HL-60 (cell line): Measurements from ENCODE around the gene IGSF10.
"Not testable (repeated sequence)": the region's sequence is repeated elsewhere in the genome, so short reads cannot be mapped to it uniquely, and the experiment has no call there.

ENCODE experiments used
- DNase-seq, 2 experiments: peaks; one replicate each; pipeline ENCODE4 v3.0.0-alpha.2; 2010 to 2020; ENCODE audit warnings: low read depth in 1 of 2, low spot score in 1 of 2
- H3K27ac ChIP-seq: fragments of 250-450 bp; sonication (Bioruptor Pico); replicated peaks from 2 replicates; pipeline ENCODE4 v1.5.1; 2020; ENCODE audit warnings: mild to moderate bottlenecking, moderate library complexity
- H3K27me3 ChIP-seq: fragments of 250-450 bp; sonication (Bioruptor Pico); 2 replicates; pipeline ENCODE4 v1.5.1; 2021; ENCODE audit warnings: mild to moderate bottlenecking, moderate library complexity; ENCODE audit not compliant: insufficient read depth, poor library complexity, severe bottlenecking
- H3K4me3 ChIP-seq: replicated peaks from 2 replicates; pipeline ENCODE4 v1.5.1; 2011; ENCODE audit warnings: mild to moderate bottlenecking, control low read depth, low read length; ENCODE audit not compliant: insufficient read depth
- CTCF ChIP-seq: IDR thresholded peaks from one replicate; pipeline ENCODE4 v1.5.1; 2011; ENCODE audit warnings: low read length, control low read depth, inconsistent platforms; ENCODE audit not compliant: insufficient read depth
- GABPA ChIP-seq: IDR thresholded peaks from 2 replicates; pipeline ENCODE4 v1.6.1; 2012; ENCODE audit warnings: low read depth
- POLR2AphosphoS5 ChIP-seq: IDR thresholded peaks from 2 replicates; pipeline ENCODE4 v1.6.1; 2012; ENCODE audit warnings: low read depth
- REST ChIP-seq: IDR thresholded peaks from 2 replicates; pipeline ENCODE4 v1.6.1; 2012; ENCODE audit warnings: low read depth; ENCODE audit not compliant: insufficient replicate concordance
- SPI1 ChIP-seq: IDR thresholded peaks from 2 replicates; pipeline ENCODE4 v1.6.1; 2012; ENCODE audit warnings: low read depth, mild to moderate bottlenecking, borderline replicate concordance

The IGSF10 gene

GRCh38 chr3:151491525-151491924 lies 30.7 kb upstream of the IGSF10 start:
- TF ChIP-seq POLR2AphosphoS5 (no peak), GABPA (no peak), SPI1 (no peak), REST (no peak), CTCF (no peak)
- Histone ChIP-seq H3K27ac (no peak overlapping the region), H3K27me3 (no peaks in the 10 kb centered on the region), H3K4me3 (no peak overlapping the region)
- DNase-seq, result no peak

GRCh38 chr3:151487833-151488232 lies 27.0 kb upstream of the IGSF10 start:
- peak; percentile 73 for TF ChIP-seq SPI1
- not testable (repeated sequence) for H3K27me3 ChIP-seq, DNase-seq, H3K27ac ChIP-seq, H3K4me3 ChIP-seq

GRCh38 chr3:151483961-151484520 lies 23.2 kb upstream of the IGSF10 start:
- H3K27me3 ChIP-seq, result no peaks in the 10 kb centered on the region
- TF ChIP-seq CTCF, result no peak
- no peak for TF ChIP-seq GABPA
- TF ChIP-seq REST, result no peak
- TF ChIP-seq SPI1, result no peak
- TF ChIP-seq POLR2AphosphoS5, result no peak

GRCh38 chr3:151483488-151483887 lies 22.6 kb upstream of the IGSF10 start:
- H3K4me3 ChIP-seq, result no peak overlapping the region
- DNase-seq, result no peak
- no peak overlapping the region for H3K27ac ChIP-seq
- no peaks in the 10 kb centered on the region for H3K27me3 ChIP-seq
- TF ChIP-seq REST (no peak), CTCF (no peak), GABPA (no peak), POLR2AphosphoS5 (no peak), SPI1 (no peak)

More at GRCh38 chr3:151483961-151484520, 23.2 kb upstream of the IGSF10 start:
- H3K27ac ChIP-seq, result no peak overlapping the region
- DNase-seq, result no peak
- H3K4me3 ChIP-seq, result no peak overlapping the region
